Muscle of leg (tissue), 11 donors: ENCODE results near the gene RIMBP2. TPM values are rescaled to one million over a fixed set of nuclear protein-coding genes. Genes with fewer than 3 reads are reported as not detected.

Experiments used
- DNase-seq: peaks from one replicate; pipeline ENCODE4 v3.0.0; 2013
- H3K27ac ChIP-seq: one replicate; pipeline ENCODE4 v1.5.1; 2013; ENCODE audit warnings: mild to moderate bottlenecking, low read length, control low read depth
- H3K27me3 ChIP-seq: one replicate; pipeline ENCODE4 v1.6.1; 2013; ENCODE audit warnings: low read length; ENCODE audit not compliant: control insufficient read depth, insufficient read depth
- H3K36me3 ChIP-seq: one replicate; pipeline ENCODE4 v1.6.1; 2013; ENCODE audit warnings: low read length; ENCODE audit not compliant: control insufficient read depth, insufficient read depth
- H3K4me1 ChIP-seq: one replicate; pipeline ENCODE4 v1.6.1; 2013; ENCODE audit warnings: low read length; ENCODE audit not compliant: control insufficient read depth, insufficient read depth
- H3K4me3 ChIP-seq: one replicate; pipeline ENCODE4 v1.5.1; 2013; ENCODE audit warnings: low read length, control low read depth
- H3K9me3 ChIP-seq: replicated peaks from 2 replicates; pipeline ENCODE4 v1.6.1; 2013; ENCODE audit warnings: low read depth, low read length; ENCODE audit not compliant: control insufficient read depth
- WGBS: methylation state at CpG from one replicate; pipeline ENCODE4 v1.1.5; 2013; ENCODE audit warnings: missing lambda C conversion rate; ENCODE audit not compliant: insufficient coverage; 5-methylcytosine and 5-hydroxymethylcytosine counted together
- polyA plus RNA-seq, 8 donors: library from polyadenylated mRNA; unstranded; fragments of 120-200 nt; gene quantifications; one replicate each; pipeline versions ENCODE4 v1.2.1 to v1.2.3, GENCODE V29; 2013; ENCODE audit warnings: inconsistent platforms in 1 of 8, low replicate concordance in 1 of 8; ENCODE audit not compliant: insufficient read length in 8 of 8, insufficient read depth in 1 of 8
- total RNA-seq: library from RNA; stranded (reverse); fragments of 120-200 nt; gene quantifications from one replicate; pipeline ENCODE4 v1.2.4, GENCODE V29; 2013

RIMBP2 gene
- total and polyA plus RNA-seq, 9 donors: 0.46 to 2.1 (median 0.87) TPM

- Histone ChIP-seq H3K36me3 (no peaks in the 10 kb centered on the region), H3K27ac (no peak overlapping the region), H3K27me3 (no peaks in the 10 kb centered on the region), H3K4me1 (no peaks in the 10 kb centered on the region), H3K9me3 (no peaks in the 10 kb centered on the region), H3K4me3 (no peak overlapping the region)
- 83% methylated on average over 16 of the region's 17 CpGs for WGBS
- DNase-seq: no peak
Observed at GRCh38 chr12:130576371-130576816, 139.7 kb downstream of the RIMBP2 start.

DNA sequence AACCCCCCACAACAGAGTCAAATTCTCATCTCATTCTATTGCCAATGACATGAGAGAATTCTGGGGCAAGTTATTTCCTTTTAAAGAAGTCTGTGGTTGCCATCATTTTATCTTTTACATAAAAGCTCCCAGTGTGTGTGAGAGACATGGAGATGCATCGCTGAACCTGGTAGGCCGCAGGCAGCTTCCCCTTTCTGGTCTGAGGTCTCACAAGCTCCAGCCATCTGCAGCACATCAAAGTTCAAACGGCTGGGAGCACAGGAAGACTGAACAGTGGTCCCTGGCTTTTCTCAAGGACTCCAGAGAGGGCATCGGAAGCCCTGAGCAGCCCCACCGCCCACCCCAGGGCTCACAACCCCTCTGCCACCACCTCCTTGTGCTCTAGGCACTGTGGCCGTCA is 141.7 kb downstream of the RIMBP2 start:
- Histone ChIP-seq H3K9me3 (no peaks in the 10 kb centered on the region), H3K4me1 (no peaks in the 10 kb centered on the region), H3K4me3 (no peak overlapping the region), H3K27ac (no peak overlapping the region), H3K36me3 (no peaks in the 10 kb centered on the region), H3K27me3 (no peaks in the 10 kb centered on the region)
- no peak for DNase-seq
- WGBS: 61% methylated on average over 6 of the region's 6 CpGs

DNA sequence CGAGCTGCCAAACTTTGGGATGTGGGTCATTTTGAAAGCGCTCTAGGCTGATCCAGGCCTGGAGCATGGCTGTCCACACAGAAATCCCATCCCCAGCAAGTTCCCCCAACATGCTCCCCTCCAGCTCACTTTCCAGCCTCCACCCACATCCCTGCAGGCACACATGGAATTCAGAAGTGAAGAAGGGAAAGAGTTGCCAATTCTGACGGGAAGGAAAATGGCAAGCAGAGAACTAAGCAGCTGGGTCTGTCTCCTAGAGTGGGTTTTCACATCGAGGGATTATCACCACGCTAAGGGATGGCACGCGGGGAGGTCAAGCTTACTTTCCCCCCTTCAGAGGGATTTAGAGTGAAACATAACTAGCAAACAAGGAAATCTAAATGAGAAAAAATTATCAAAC is 142.3 kb downstream of the RIMBP2 start:
- H3K27me3 ChIP-seq: no peaks in the 10 kb centered on the region
- no peaks in the 10 kb centered on the region for H3K4me1 ChIP-seq
- DNase-seq: peak; percentile 6
- no peaks in the 10 kb centered on the region for H3K36me3 ChIP-seq
- no peak overlapping the region for H3K4me3 ChIP-seq
- H3K9me3 ChIP-seq: no peaks in the 10 kb centered on the region
- H3K27ac ChIP-seq: no peak overlapping the region
- WGBS: 0% methylated on average over 1 of the region's 7 CpGs

- WGBS: 87% methylated on average over 13 of the region's 14 CpGs
- Histone ChIP-seq H3K4me3 (no peak overlapping the region), H3K36me3 (no peaks in the 10 kb centered on the region), H3K9me3 (no peaks in the 10 kb centered on the region), H3K27ac (no peak overlapping the region), H3K4me1 (no peaks in the 10 kb centered on the region), H3K27me3 (no peaks in the 10 kb centered on the region)
- DNase-seq: no peak
Observed at GRCh38 chr12:130573235-130573634, 142.9 kb downstream of the RIMBP2 start.

DNA sequence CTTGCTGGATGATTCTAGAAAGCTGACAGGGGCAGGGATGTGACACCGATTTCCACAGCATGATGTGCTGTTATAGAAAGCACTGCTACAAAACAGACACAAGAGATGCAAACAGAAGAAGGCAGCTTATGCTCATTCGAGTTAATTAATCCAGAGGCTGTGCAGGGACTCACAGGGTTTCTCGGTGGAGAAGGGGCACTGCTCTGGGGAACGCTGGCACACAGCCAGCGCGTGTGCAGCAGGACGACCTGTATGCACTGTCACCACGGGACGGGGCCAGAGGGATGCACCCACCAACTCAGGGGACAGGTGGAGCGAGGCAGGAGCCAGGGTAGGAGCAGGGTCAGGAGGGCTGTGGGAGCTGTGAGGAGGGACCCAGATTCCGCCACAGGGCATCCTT is 143.5 kb downstream of the RIMBP2 start:
- Histone ChIP-seq H3K4me3 (no peak overlapping the region), H3K9me3 (no peaks in the 10 kb centered on the region), H3K4me1 (no peaks in the 10 kb centered on the region), H3K27ac (no peak overlapping the region), H3K36me3 (no peaks in the 10 kb centered on the region), H3K27me3 (no peaks in the 10 kb centered on the region)
- WGBS: 59% methylated on average over 8 of the region's 11 CpGs
- DNase-seq: no peak

DNA sequence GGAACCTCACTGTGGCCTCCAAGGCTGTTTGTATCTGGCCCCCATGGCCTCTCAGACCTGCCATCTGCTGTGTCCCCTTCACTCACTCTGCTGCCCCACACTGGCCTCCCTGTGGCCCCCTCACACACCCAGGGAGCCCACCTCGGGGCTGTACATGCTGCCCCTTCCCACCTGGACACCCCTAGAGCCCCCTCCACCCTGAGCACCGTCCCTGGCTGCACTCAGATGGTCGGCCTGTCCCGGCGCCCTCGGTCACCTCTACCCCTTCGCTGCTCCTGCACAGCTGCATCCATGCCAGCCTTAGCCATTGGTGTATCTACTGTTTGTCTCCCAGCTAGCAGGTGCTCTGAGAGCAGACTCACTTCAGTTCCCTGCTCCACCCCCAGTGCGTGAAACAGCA is 144.4 kb downstream of the RIMBP2 start:
- Histone ChIP-seq H3K36me3 (no peaks in the 10 kb centered on the region), H3K4me3 (no peak overlapping the region), H3K9me3 (no peaks in the 10 kb centered on the region), H3K27me3 (no peaks in the 10 kb centered on the region), H3K4me1 (no peaks in the 10 kb centered on the region), H3K27ac (no peak overlapping the region)
- 82% methylated on average over 8 of the region's 8 CpGs for WGBS
- no peak for DNase-seq

- H3K27me3 ChIP-seq: no peaks in the 10 kb centered on the region
- H3K4me1 ChIP-seq: no peaks in the 10 kb centered on the region
- H3K36me3 ChIP-seq: no peaks in the 10 kb centered on the region
- H3K9me3 ChIP-seq: peaks cover 2% of the 10 kb centered on the region
- DNase-seq: no peak
- 62% methylated on average over 2 of the region's 6 CpGs for WGBS
- H3K27ac ChIP-seq: no peak overlapping the region
- H3K4me3 ChIP-seq: no peak overlapping the region
Observed at GRCh38 chr12:130571089-130571488, 145.0 kb downstream of the RIMBP2 start.

- Histone ChIP-seq H3K4me1 (no peaks in the 10 kb centered on the region), H3K36me3 (no peaks in the 10 kb centered on the region), H3K9me3 (peaks cover 6% of the 10 kb centered on the region), H3K4me3 (no peak overlapping the region), H3K27me3 (no peaks in the 10 kb centered on the region), H3K27ac (no peak overlapping the region)
- no peak for DNase-seq
- WGBS: 67% methylated on average over 2 of the region's 9 CpGs
Observed at GRCh38 chr12:130569521-130569920, 146.6 kb downstream of the RIMBP2 start.

DNA sequence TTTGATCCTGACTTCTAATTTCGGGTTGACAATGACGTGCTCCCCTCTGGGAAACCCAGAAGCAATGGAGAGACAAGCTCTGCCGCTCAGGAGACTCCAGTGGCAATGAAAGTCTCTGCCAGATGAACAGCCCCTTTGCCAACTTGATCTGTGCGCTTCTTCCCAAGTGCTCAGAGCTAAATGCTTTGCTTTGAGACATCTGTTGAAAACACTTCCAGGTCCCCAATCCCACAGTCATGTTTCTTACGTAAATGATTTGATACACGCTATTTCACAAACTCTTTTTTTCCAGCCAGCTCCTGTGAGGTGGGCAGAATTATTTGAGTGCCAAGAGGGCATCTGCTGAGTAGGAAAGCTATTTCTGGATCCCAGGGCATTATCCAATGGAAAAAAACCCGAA is 147.6 kb downstream of the RIMBP2 start:
- Histone ChIP-seq H3K4me3 (no peak overlapping the region), H3K36me3 (no peaks in the 10 kb centered on the region), H3K4me1 (no peaks in the 10 kb centered on the region), H3K9me3 (peaks cover 6% of the 10 kb centered on the region), H3K27me3 (no peaks in the 10 kb centered on the region), H3K27ac (no peak overlapping the region)
- DNase-seq: no peak
- 67% methylated on average over 4 of the region's 7 CpGs for WGBS

GRCh38 chr12:130568041-130568440 is 148.1 kb downstream of the RIMBP2 start:
- H3K9me3 ChIP-seq: peaks cover 6% of the 10 kb centered on the region
- no peak overlapping the region for H3K27ac ChIP-seq
- DNase-seq: no peak
- H3K4me1 ChIP-seq: no peaks in the 10 kb centered on the region
- H3K4me3 ChIP-seq: no peak overlapping the region
- H3K36me3 ChIP-seq: no peaks in the 10 kb centered on the region
- H3K27me3 ChIP-seq: no peaks in the 10 kb centered on the region
- WGBS: no CpG with 5 or more reads among the region's 2 CpGs

GRCh38 chr12:130566446-130567155 is 149.5 kb downstream of the RIMBP2 start:
- no peak overlapping the region for H3K4me3 ChIP-seq
- 89% methylated on average over 4 of the region's 6 CpGs for WGBS
- H3K27me3 ChIP-seq: no peaks in the 10 kb centered on the region
- no peak for DNase-seq
- H3K4me1 ChIP-seq: no peaks in the 10 kb centered on the region
- H3K27ac ChIP-seq: no peak overlapping the region
- peaks cover 6% of the 10 kb centered on the region for H3K9me3 ChIP-seq
- no peaks in the 10 kb centered on the region for H3K36me3 ChIP-seq
